ENCODE results near the gene ZMIZ2. TPM values are rescaled to one million over a fixed set of nuclear protein-coding genes. Genes with fewer than 3 reads are reported as not detected.

The ZMIZ2 gene
- total RNA-seq, 1 experiment from 2014 or later = 91.3 TPM

DNA sequence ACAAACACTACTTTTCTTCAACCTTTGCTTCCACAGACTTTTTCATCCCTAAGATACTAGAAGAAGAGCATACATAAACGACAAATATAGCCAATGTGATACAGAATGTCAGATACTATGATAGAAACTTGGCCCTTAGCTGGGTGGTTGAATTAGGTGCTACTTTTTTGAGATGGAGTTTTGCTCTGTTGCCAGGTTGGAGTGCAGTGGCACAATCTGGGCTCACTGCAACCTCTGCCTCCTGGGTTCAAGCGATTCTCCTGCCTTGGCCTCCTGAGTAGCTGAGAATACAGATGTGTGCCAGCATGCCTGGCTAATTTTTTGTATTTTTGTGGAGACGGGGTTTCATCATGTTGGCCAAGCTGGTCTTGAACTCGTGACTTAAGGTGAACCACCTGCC, 51.3 kb downstream of the ZMIZ2 start (continued):
- TF ChIP-seq YY1 (IDR thresholded peaks at IDR 0.05; ENCODE audit: extremely low read depth, insufficient replicate concordance, low read depth, low read length) (no peak), CBX3 (IDR thresholded peaks at IDR 0.05; ENCODE audit: low read depth) (no peak)

DNA sequence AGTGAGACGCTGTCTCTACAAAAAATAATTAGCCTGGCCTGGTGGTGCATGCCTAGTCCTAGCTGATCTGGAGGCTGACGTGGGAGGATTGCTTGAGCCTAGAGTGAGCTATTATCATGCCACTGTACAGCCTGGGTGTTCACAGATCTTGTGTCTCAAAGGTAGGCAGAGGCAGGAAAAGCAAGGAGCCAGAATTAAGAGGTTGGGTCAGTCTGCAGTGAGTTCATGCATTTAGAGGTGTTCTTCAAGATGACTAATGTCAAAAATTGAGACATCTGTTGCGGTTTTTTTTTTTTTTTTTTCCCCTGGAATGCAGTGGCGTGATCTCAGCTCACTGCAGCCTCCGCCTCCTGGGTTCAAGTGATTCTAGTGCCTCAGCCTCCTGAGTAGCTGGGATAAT, 53.2 kb downstream of the ZMIZ2 start:
- Histone ChIP-seq H4K20me1 (ENCODE audit: insufficient read depth) (peaks cover 43% of the 10 kb centered on the region; the same call in 1 of the 2 replicates), H3K9me3 (ENCODE audit: control insufficient read depth in 1 of 2, insufficient read depth in 1 of 2, low read depth in 1 of 2, low read length in 2 of 2) (no peaks in the 10 kb centered on the region), H3K79me2 (ENCODE audit: insufficient read depth, low read length) (peaks cover 59% of the 10 kb centered on the region), H3K9ac (ENCODE audit: low read length) (no peak overlapping the region), H3K9me2 (ENCODE audit: insufficient read depth) (no peaks in the 10 kb centered on the region), H3K27me3 (ENCODE audit: insufficient read depth, low read length) (no peaks in the 10 kb centered on the region), H2AFZ (ENCODE audit: low read depth, low read length, poor library complexity, severe bottlenecking) (no peak overlapping the region), H3K4me1 (ENCODE audit: control insufficient read depth in 1 of 2, insufficient read depth in 2 of 2, low read length in 2 of 2) (peaks cover 5 to 16% of the 10 kb centered on the region in 2 experiments; a peak in 3 of 4 replicates), H3K27ac (ENCODE audit: low read depth, low read length) (no peak overlapping the region), H3K4me3 (replicated peaks in 1 of 2; ENCODE audit: low read depth in 1 of 2, low read length in 2 of 2) (no peak overlapping the region), H3K36me3 (ENCODE audit: control insufficient read depth in 1 of 2, insufficient read depth in 2 of 2, low read length in 2 of 2) (peaks cover 31 to 68% of the 10 kb centered on the region in 2 experiments), H3K4me2 (ENCODE audit: low read length) (no peak overlapping the region)
- ChIA-PET CTCF (no interaction called here), POLR2A (interaction anchor here (0.6 kb wide), 1 partner anchor 18 kb away, joined by 6 read pairs; no protein-coding TSS in a partner anchor), RAD21 (ENCODE audit: low non-redundant PET in 1 of 2, low total read pairs in 2 of 2, uncharacterized antibody in 2 of 2, unreplicated experiment in 2 of 2) (no interaction called here)
- no TSS peak for BruUV-seq (replicated peaks)
- no peak for ATAC-seq
- intact Hi-C loops (cut with micrococcal nuclease) = no loop called here
- TF ChIP-seq ZFX (IDR thresholded peaks at IDR 0.05) (no peak), EGR1 (IDR thresholded peaks at IDR 0.05; ENCODE audit: low read depth) (no peak), RAD21 (IDR thresholded peaks at IDR 0.05; ENCODE audit: low read depth) (no peak), EZH2phosphoT487 (IDR thresholded peaks at IDR 0.05; ENCODE audit: borderline replicate concordance) (no peak), POLR2AphosphoS5 (IDR thresholded peaks at IDR 0.05; ENCODE audit: low read depth, low read length) (no peak; the same call in 1 of the 2 replicates)
- TF ChIP-seq, protein P1, sequence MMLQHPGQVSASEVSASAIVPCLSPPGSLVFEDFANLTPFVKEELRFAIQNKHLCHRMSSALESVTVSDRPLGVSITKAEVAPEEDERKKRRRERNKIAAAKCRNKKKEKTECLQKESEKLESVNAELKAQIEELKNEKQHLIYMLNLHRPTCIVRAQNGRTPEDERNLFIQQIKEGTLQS (IDR thresholded peaks at IDR 0.05) = no peak
- TF ChIP-seq, protein P2, sequence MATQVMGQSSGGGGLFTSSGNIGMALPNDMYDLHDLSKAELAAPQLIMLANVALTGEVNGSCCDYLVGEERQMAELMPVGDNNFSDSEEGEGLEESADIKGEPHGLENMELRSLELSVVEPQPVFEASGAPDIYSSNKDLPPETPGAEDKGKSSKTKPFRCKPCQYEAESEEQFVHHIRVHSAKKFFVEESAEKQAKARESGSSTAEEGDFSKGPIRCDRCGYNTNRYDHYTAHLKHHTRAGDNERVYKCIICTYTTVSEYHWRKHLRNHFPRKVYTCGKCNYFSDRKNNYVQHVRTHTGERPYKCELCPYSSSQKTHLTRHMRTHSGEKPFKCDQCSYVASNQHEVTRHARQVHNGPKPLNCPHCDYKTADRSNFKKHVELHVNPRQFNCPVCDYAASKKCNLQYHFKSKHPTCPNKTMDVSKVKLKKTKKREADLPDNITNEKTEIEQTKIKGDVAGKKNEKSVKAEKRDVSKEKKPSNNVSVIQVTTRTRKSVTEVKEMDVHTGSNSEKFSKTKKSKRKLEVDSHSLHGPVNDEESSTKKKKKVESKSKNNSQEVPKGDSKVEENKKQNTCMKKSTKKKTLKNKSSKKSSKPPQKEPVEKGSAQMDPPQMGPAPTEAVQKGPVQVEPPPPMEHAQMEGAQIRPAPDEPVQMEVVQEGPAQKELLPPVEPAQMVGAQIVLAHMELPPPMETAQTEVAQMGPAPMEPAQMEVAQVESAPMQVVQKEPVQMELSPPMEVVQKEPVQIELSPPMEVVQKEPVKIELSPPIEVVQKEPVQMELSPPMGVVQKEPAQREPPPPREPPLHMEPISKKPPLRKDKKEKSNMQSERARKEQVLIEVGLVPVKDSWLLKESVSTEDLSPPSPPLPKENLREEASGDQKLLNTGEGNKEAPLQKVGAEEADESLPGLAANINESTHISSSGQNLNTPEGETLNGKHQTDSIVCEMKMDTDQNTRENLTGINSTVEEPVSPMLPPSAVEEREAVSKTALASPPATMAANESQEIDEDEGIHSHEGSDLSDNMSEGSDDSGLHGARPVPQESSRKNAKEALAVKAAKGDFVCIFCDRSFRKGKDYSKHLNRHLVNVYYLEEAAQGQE (IDR thresholded peaks at IDR 0.05; ENCODE audit: low read depth) = no peak
- no peak for DNase-seq (ENCODE audit: low read depth, low spot score)

Data from HCT116 (cell line).